GM12878 (cell line): Measurements from ENCODE around the gene OR2T6. TPM values are rescaled to one million over a fixed set of nuclear protein-coding genes. Genes with fewer than 3 reads are reported as not detected.

Experiments
- ATAC-seq: fragments of 200-7000 bp; cut with Tn5 transposase; 3 replicates; pipeline ENCODE4 v1.9.1; 2020; ENCODE audit warnings: mild to moderate bottlenecking, moderate library complexity
- BruUV-seq: library from RNA; stranded (reverse); fragments of 400-500 nt; replicated peaks from 2 replicates; lab custom pipeline; 2021; lab: Mats Ljungman, UMichigan
- CTCF ChIA-PET: fragments of 300-600 bp; sonication (Branson Sonifier 250); formaldehyde crosslinking; extraction: SDS; loops from one replicate; lab custom pipeline; 2021; ENCODE audit warnings: inconsistent platforms; lab: Yijun Ruan, JAX
- POLR2A ChIA-PET: fragments of 350-600 bp; formaldehyde crosslinking; extraction: SDS; loops from one replicate; lab custom pipeline; 2021; ENCODE audit warnings: inconsistent platforms; lab: Charles Lee
- RAD21 ChIA-PET: fragments of 300-600 bp; sonication (Branson Sonifier 250); formaldehyde crosslinking; loops from one replicate; lab custom pipeline; 2023; ENCODE audit warnings: antibody characterized with exemption; ENCODE audit not compliant: unreplicated experiment; lab: Charles Lee
- SMC1A ChIA-PET: fragments of 300-600 bp; sonication (Branson Sonifier 250); formaldehyde crosslinking; loops from one replicate; lab custom pipeline; 2023; ENCODE audit not compliant: unreplicated experiment, uncharacterized antibody; lab: Charles Lee
- DNase-seq: peaks from one replicate; pipeline ENCODE4 v3.0.0-alpha.2; 2011; ENCODE audit warnings: low read depth, low spot score
- FAIRE-seq: peaks from 3 replicates; lab custom pipeline; 2011; peaks lifted over from hg19 to GRCh38; lab: Jason Lieb, UNC
- H2AFZ ChIP-seq: 2 replicates; pipeline ENCODE4 v1.6.0; 2011; ENCODE audit warnings: low read depth, low read length, control low read depth; ENCODE audit not compliant: control insufficient read depth
- H3K27ac ChIP-seq: 2 replicates; pipeline ENCODE4 v1.5.1; 2011; ENCODE audit warnings: control low read depth; ENCODE audit not compliant: control insufficient read depth, insufficient read depth
- H3K27me3 ChIP-seq, 2 experiments: replicated peaks in 1 of 2; 2 replicates each; pipeline versions ENCODE4 v1.6.0 to v1.6.1; 2011; ENCODE audit warnings: low read length in 1 of 2; ENCODE audit not compliant: control insufficient read depth in 2 of 2, insufficient read depth in 2 of 2
- H3K36me3 ChIP-seq, 2 experiments: 2 replicates each; pipeline ENCODE4 v1.5.1; 2011; ENCODE audit warnings: low read length in 1 of 2; ENCODE audit not compliant: control insufficient read depth in 2 of 2, insufficient read depth in 2 of 2
- H3K4me1 ChIP-seq: 2 replicates; pipeline ENCODE4 v1.6.1; 2011; ENCODE audit warnings: mild to moderate bottlenecking, low read length, moderate library complexity, mixed read lengths; ENCODE audit not compliant: control insufficient read depth, insufficient read depth
- H3K4me2 ChIP-seq: 2 replicates; pipeline ENCODE4 v1.6.0; 2011; ENCODE audit warnings: control low read depth; ENCODE audit not compliant: control insufficient read depth, insufficient read depth
- H3K4me3 ChIP-seq: fragments of 200-600 bp; sonication (generic); 2 replicates; pipeline ENCODE4 v1.5.1; 2016
- H3K79me2 ChIP-seq: 2 replicates; pipeline ENCODE4 v1.6.0; 2011; ENCODE audit warnings: low read length; ENCODE audit not compliant: control insufficient read depth, insufficient read depth
- H3K9ac ChIP-seq: 2 replicates; pipeline ENCODE4 v1.8.0; 2011; ENCODE audit warnings: low read length, control low read depth, mixed read lengths; ENCODE audit not compliant: control insufficient read depth, insufficient read depth
- H3K9me3 ChIP-seq: replicated peaks from 3 replicates; pipeline ENCODE4 v1.5.1; 2011; ENCODE audit warnings: mild to moderate bottlenecking, low read length; ENCODE audit not compliant: control insufficient read depth, insufficient read depth
- H4K20me1 ChIP-seq: 2 replicates; pipeline ENCODE4 v1.6.0; 2011; ENCODE audit not compliant: control insufficient read depth, insufficient read depth
- ASH2L ChIP-seq: fragments of 300-600, 200-600 bp; sonication (generic); IDR thresholded peaks from 2 replicates; pipeline ENCODE4 v1.6.1; 2017; ENCODE audit warnings: low read depth, mild to moderate bottlenecking, borderline replicate concordance
- CBFB ChIP-seq: IDR thresholded peaks from 2 replicates; pipeline ENCODE4 v1.6.1; 2016; ENCODE audit warnings: antibody characterized with exemption, low read depth
- DPF2 ChIP-seq: fragments of 450-650 bp; IDR thresholded peaks from 2 replicates; pipeline ENCODE4 v1.6.1; 2017; ENCODE audit warnings: mild to moderate bottlenecking
- ESRRA ChIP-seq: IDR thresholded peaks from 2 replicates; pipeline ENCODE4 v1.6.1; 2012; ENCODE audit warnings: mild to moderate bottlenecking, low read length, improper control_type of control experiment
- IKZF1 ChIP-seq: fragments of 450-650 bp; conservative IDR thresholded peaks from 2 replicates; pipeline ENCODE4 v1.6.1; 2017; ENCODE audit warnings: antibody characterized with exemption, mild to moderate bottlenecking
- PML ChIP-seq: IDR thresholded peaks from 2 replicates; pipeline ENCODE4 v1.6.1; 2012; ENCODE audit warnings: low read length, inconsistent platforms
- SRF ChIP-seq, 2 experiments: IDR thresholded peaks; 2 replicates each; pipeline ENCODE4 v1.6.1; 2011; ENCODE audit warnings: low read depth in 2 of 2, low read length in 2 of 2, mild to moderate bottlenecking in 1 of 2, moderate library complexity in 1 of 2
- TCF12 ChIP-seq: IDR thresholded peaks from 2 replicates; pipeline ENCODE4 v1.6.1; 2011; ENCODE audit warnings: low read depth, mild to moderate bottlenecking, low read length
- WGBS: methylation state at CpG from one replicate; pipeline ENCODE4 v1.1.6; 2016; ENCODE audit warnings: low lambda C conversion rate; ENCODE audit not compliant: insufficient replicate concordance, insufficient coverage; ENCODE audit errors: missing lambda C conversion rate; 5-methylcytosine and 5-hydroxymethylcytosine counted together
- in situ Hi-C: fragments of 300-500 bp; cut with MboI; formaldehyde crosslinking; loops from 9 replicates; pipeline ENCODE4 v1.14.3; 2018; ENCODE audit warnings: mixed read lengths
- intact Hi-C: fragments of 100-400 bp; cut with micrococcal nuclease; formaldehyde crosslinking; loops from one replicate; pipeline ENCODE4 v1.14.2; 2022; ENCODE audit not compliant: unreplicated experiment
- polyA plus RNA-seq, 11 experiments: library from polyadenylated mRNA; depleted of rRNA in 4 of 11; unstranded in 6 of 11; stranded (reverse) in 5 of 11; fragments of >200 nt; fragmentation: Nextera tagmentation in 4 of 11; fragmentation: Illumina TruSeq in 1 of 11; extraction: Ambion mirVana in 4 of 11; extraction: Trizol in 1 of 11; gene quantifications; 1 replicate in 1 of 11; 2 replicates in 10 of 11; pipeline versions ENCODE4 v1.2.1 to v1.2.3, GENCODE V29; 2011 to 2016; ENCODE audit warnings: inconsistent platforms in 2 of 11, missing spikeins in 2 of 11, low read depth in 1 of 11
- total RNA-seq, 4 experiments: library from RNA; depleted of rRNA in 3 of 4; stranded (reverse); fragments of >200 nt in 3 of 4; fragmentation: Illumina TruSeq in 1 of 4; extraction: Trizol in 1 of 4; gene quantifications; 2 replicates each; pipeline versions ENCODE4 v1.2.1 to v1.2.3, GENCODE V29; 2013 to 2021

The OR2T6 gene
- total and polyA plus RNA-seq, 10 of the 15 experiments (the other 5 are each of a cell fraction or from before 2014, with no cell fraction given): not detected

DNA sequence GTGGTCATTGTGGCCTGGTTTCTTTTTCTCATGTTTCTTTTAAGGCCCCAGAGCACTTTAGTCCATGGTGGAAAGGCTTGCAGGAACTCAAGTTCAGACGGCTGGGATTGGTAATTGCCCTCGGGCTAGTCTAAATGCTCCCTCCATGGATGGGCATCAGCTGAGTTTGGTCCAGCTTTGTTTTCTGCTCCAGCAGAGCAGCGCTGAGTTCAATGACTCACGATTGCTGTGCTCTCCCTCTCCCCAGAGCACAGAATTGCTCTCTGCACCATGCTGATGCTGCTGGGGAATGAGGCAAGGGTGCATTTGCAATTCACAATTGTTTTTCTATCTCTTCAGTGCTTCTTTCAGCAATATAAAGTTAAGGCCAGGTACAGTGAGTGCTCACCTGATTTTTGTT lies 1.8 kb upstream of the OR2T6 start:
- no peaks in the 10 kb centered on the region for H3K9me3 ChIP-seq
- ChIA-PET POLR2A (interaction anchor here (0.5 kb wide), 1 partner anchor 332 kb away, joined by 3 read pairs; no protein-coding TSS in a partner anchor), CTCF (no interaction called here), RAD21 (no interaction called here), SMC1A (no interaction called here)
- intact Hi-C loops: no loop called here
- no peaks in the 10 kb centered on the region for H3K79me2 ChIP-seq
- H2AFZ ChIP-seq: no peak overlapping the region
- H3K27ac ChIP-seq: no peak overlapping the region
- no peaks in the 10 kb centered on the region for H3K27me3 ChIP-seq
- H3K36me3 ChIP-seq: no peaks in the 10 kb centered on the region
- in situ Hi-C loops: no loop called here
- DNase-seq (no peak), ATAC-seq (no peak), FAIRE-seq (no peak)
- no peak overlapping the region for H3K4me3 ChIP-seq
- no peak for TF ChIP-seq DPF2
- TF ChIP-seq PML: no peak
- no peak for TF ChIP-seq ESRRA
- TF ChIP-seq IKZF1: no peak
- TF ChIP-seq TCF12: no peak
- TF ChIP-seq SRF (IDR thresholded peaks at IDR 0.05; ENCODE audit: low read depth in 2 of 2, low read length in 2 of 2): no peak
- H3K9ac ChIP-seq: no peak overlapping the region
- 56% methylated on average over 4 of the region's 4 CpGs for WGBS
- BruUV-seq: no TSS peak
- no peak overlapping the region for H3K4me2 ChIP-seq
- H4K20me1 ChIP-seq: no peaks in the 10 kb centered on the region
- H3K4me1 ChIP-seq: no peaks in the 10 kb centered on the region

DNA sequence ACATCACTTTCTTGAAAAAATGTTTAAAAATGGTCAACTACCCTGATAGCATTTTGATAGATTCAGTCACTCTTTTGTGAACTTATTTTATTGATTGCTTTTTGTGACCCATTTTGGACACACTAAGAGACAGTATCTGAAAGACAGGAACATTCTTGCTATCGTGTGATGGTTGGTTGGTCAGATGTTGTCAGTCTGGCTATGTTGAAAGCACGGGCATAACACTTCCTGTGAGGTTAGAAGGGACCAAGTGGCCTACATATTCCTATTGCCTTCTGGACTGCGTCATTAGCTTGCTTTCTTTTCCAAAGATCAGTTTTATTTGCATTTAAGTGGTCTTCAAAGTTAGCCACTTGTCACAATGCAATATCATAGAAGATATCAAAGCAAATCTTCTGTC lies 1.4 kb downstream of the OR2T6 start:
- Histone ChIP-seq H3K4me1 (no peaks in the 10 kb centered on the region), H3K79me2 (no peaks in the 10 kb centered on the region), H3K4me2 (no peak overlapping the region), H3K36me3 (no peaks in the 10 kb centered on the region), H3K9me3 (no peaks in the 10 kb centered on the region), H3K27me3 (no peaks in the 10 kb centered on the region), H3K4me3 (no peak overlapping the region), H3K9ac (no peak overlapping the region), H3K27ac (no peak overlapping the region), H4K20me1 (no peaks in the 10 kb centered on the region), H2AFZ (no peak overlapping the region; the same call in 1 of the 2 replicates)
- TF ChIP-seq CBFB (no peak), ASH2L (no peak)
- in situ Hi-C loops (no loop called here), intact Hi-C loops (no loop called here)
- ATAC-seq: no peak
- BruUV-seq: no TSS peak
- POLR2A ChIA-PET: no interaction called here
- RAD21 ChIA-PET: no interaction called here
- 0% methylated on average over 3 of the region's 3 CpGs for WGBS
- SMC1A ChIA-PET: interaction anchor here (0.6 to 1.5 kb wide), 3 partner anchors 10 to 919 kb away, joined by 3 to 4 read pairs (median 3); partner anchors contain the start of gene OR2B11
- DNase-seq: no peak
- FAIRE-seq: no peak
- CTCF ChIA-PET: no interaction called here
